ENCODE results near the gene SRRM2.
"Not testable (repeated sequence)": the region's sequence is repeated elsewhere in the genome, so short reads cannot be mapped to it uniquely, and the experiment has no call there.

Gene SRRM2

GRCh38 chr16:2715519-2715918, 36.9 kb upstream of the SRRM2 start:
- FAIRE-seq = no peak

- FAIRE-seq = no peak
Observed at GRCh38 chr16:2715966-2716885, 36.2 kb upstream of the SRRM2 start.

DNA sequence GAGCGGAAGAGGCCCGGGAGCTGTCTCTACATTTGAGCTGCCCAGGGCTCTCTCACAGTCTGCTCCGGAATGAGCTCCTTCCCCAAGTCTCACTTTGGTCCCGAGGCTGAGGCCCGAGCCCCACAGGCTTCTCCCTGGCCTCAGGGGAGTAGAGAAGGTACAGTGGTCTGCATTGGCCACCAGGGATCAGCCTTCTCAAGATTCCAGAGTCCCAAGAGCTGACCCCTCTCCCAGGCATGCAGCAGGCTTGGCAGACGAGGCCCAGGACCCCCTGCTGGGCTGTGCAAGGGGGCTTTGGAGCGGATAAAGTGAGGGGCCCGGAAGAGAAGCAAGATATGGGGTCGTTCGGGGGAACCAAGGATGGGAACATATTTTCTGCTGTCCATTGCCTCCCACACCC, 35.5 kb upstream of the SRRM2 start:
- no peak for FAIRE-seq

DNA sequence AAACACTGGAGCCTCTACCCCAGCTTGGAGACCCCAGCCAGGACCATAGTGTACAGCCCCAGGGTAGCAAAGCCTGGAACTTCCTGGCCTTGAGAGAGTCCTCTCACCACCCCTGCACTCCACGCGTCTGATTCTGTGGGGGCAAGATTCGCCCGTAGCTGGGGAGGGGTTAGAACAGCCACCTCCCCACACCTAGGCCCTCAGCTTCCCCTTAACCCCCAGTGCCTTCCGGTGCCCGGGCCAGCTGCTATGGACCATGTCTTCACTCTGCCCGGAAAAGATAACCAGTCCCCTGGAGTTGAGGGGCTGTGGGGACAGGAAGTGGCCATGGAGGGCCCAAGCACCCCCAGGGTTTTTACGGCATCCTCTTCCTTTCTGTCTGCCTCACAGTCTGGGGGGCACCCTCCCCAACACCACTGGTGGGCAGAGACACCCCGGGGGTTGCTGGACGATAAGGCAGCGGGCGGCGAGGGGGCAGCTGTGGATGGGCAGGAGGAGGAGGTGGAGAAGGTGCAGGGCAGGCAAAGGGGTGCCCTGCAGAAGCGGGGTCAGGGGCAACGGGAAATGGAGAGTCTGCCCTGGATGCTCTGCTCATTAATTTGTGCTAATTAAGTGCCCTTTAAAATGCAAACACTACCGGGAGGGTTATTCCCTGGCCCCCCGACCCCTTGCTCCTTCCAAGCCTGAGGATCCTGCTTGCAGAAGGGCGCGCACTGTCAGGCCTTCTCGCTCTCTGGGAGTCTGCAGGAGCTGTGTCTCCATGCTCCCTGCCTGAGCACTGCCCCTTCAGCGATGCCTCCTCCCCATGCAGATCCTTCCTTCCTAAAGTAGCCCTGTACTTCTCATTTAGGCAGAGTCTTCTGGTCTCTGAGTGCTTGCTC, 34.8 kb upstream of the SRRM2 start:
- FAIRE-seq = no peak

- no peak for FAIRE-seq
Observed at GRCh38 chr16:2719328-2720063, 32.9 kb upstream of the SRRM2 start.

- no peak for FAIRE-seq
Observed at GRCh38 chr16:2720064-2720457, 32.4 kb upstream of the SRRM2 start, which contains the start of gene PRSS27. Gene PRSS27, minus strand, starts transcription at chr16:2720224. Its CDS starts 64 bp downstream, at chr16:2720160.

GRCh38 chr16:2720719-2721633, 31.5 kb upstream of the SRRM2 start:
- no peak for FAIRE-seq

- FAIRE-seq = not testable (repeated sequence)
Observed at GRCh38 chr16:2721634-2722173, 30.7 kb upstream of the SRRM2 start.

DNA sequence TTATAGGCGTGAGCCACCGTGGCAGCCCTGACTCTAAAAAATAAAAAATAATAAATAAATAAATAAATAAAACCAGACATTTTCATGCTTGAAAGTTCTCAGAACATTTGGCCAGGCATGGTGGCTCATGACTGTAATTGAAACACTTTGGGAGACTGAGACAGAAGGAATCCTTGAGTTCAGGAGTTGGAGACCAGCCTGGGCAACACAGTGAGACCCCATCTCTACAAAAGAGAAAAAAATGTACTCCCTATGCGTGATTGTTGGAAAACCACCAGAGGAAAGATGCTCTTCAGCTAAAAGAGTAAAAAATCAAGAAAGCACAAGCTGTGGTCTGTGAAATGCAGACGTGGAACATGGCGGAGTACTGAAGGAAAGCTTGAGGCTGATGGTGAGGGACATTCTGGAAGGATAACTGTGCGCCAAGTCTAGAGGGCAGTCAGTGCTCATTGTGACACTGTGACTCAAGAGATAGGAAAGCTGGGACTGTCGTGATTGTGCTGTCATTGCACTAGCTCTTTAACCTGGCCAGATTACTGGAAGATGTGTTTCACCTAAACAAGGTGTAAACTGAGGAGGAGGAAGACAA, 28.3 kb upstream of the SRRM2 start:
- no peak for FAIRE-seq

DNA sequence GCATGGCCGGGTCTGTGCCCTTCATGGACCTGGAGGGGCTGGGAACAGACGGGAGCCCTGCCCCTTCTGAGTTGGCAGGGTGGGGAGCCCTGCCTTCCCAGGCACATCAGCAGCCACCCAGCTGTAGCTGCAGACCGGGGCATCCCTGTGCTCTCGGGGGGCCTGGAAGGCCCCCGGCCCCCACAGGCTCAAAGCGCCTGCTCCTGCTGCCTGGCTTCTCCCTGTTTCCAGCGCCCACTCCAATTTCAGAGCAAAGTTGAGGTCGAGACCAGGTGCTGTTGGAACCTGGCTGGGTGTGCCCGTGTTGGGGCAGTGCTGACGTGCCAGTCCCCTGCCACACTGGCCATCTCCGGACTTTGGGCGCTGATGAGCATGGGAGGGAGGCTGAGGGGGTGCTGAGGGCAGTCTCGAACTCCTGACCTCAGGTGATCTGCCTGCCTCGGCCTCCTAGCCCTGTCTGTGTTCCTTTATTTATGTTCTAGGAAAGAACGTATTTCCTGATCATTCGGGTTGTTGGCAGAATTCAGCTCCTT, 27.6 kb upstream of the SRRM2 start:
- FAIRE-seq = no peak

GRCh38 chr16:2726923-2727322, 25.5 kb upstream of the SRRM2 start:
- no peak for FAIRE-seq

- no peak for FAIRE-seq
Observed at GRCh38 chr16:2728034-2728433, 24.4 kb upstream of the SRRM2 start.

- FAIRE-seq = no peak
Observed at GRCh38 chr16:2734844-2735515, 17.5 kb upstream of the SRRM2 start.

DNA sequence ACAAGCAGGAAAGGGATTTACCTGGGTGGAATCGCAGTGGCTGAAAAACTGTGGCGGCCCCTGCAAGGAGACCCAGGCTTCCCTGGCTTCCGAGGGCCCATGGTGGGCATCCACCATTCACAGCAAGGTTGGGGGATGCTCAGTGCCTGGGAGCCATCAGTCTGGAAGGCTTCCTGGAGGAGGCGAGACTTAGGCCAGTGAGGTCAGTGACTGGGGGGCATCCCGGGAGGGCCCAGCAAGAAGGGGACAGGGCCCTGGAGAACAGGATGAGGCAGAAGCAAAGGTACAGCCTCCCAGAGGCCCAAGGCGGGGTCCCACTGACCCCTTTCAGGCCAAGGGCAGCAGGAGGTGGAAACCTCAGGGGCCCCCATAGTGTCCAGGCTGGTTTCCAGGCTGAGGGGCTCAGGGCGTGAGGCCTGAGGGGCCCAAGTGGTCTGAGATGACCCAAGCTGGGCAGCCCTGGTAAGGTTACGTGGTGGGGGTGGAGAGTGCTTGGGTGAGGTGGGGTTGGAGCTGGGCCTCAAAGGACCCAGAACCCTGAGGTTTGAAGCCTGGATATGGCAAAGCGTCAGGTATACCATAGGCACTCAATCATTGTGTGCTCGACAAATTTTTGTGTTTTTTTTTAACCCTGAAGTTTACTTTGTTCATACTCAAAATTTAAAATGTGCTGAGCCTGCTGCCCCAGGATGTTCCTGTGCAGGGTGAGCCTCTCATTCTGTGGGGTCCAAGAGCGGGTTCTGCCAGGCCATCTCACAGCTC, 15.8 kb upstream of the SRRM2 start:
- FAIRE-seq = no peak

DNA sequence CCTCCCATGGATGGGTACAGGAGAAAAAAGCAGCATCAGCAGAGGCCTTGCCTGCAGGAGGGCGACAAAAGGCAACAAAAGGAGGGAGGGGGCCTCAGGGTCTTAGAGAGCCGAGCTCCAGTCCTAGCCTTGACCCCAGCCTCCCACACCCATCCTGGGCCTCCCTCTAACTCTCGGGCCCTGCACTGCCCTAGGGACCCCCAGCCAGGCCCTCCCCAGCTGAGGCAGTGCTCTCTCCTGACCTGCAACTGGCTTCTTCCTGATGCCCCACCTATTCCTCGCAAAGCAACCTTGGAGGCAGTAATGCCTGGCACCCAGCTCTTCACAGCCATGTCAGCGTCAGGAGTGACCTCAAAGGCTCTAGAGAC, 15.2 kb upstream of the SRRM2 start:
- FAIRE-seq = no peak

- FAIRE-seq = no peak
Observed at GRCh38 chr16:2737895-2738418, 14.5 kb upstream of the SRRM2 start.

GRCh38 chr16:2738615-2739014, 13.8 kb upstream of the SRRM2 start:
- no peak for FAIRE-seq

DNA sequence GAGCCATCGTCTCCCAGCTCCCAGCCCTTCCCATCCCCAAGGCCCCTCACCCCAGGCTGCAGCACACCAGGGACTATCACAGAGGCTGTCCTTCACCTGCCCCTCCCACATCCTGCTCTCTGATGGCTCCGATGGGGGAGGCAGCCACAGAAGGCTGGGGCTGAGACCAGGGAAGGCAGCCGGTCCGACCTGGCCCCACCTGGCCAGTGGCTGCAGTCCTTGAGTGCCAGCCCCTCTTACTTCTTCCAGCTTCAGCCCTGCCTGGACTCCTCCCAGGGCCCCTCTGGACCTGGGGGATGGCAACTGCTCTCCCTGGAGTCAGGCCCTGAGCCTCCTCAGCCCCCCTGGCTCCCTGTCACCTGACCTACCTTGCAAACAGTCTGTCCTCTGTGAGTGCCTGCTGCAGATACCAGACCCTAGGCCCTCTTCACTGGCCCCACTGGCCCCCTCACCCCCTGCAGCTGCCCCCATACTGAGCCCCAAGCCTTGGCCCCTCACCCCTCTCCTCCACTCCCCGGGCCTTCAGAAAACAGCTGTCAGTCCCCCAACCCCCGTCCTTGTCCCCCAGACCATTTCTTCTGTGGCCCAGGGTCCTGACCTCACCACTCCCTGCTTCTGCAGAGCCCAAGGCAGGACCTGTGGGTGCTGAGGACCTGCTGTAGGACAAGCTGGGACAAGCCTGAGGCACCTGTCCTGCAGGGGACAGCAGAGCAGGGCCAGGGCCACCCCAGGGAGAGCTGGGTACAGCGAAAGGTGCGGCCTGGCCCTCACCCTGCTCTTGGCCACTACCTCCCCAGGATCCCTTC, 12.6 kb upstream of the SRRM2 start:
- no peak for FAIRE-seq

Measured in A204.1 (cell line).